HUES48 (cell line): Measurements from ENCODE around the gene GPR4.

Source experiments
- H3K27ac ChIP-seq: one replicate; pipeline ENCODE4 v1.7.0; 2013; ENCODE audit warnings: low read depth, low read length, inconsistent platforms
- H3K27me3 ChIP-seq: 2 replicates; pipeline ENCODE4 v1.6.1; 2013; ENCODE audit warnings: mild to moderate bottlenecking, low read length; ENCODE audit not compliant: control insufficient read depth, insufficient read depth
- H3K36me3 ChIP-seq: 2 replicates; pipeline ENCODE4 v1.6.1; 2013; ENCODE audit warnings: low read length; ENCODE audit not compliant: control insufficient read depth, insufficient read depth
- H3K4me1 ChIP-seq: 2 replicates; pipeline ENCODE4 v1.6.1; 2013; ENCODE audit warnings: mild to moderate bottlenecking, low read length; ENCODE audit not compliant: control insufficient read depth, insufficient read depth
- H3K4me3 ChIP-seq: 2 replicates; pipeline ENCODE4 v1.5.1; 2013; ENCODE audit warnings: mild to moderate bottlenecking, low read depth, low read length
- H3K9ac ChIP-seq: 2 replicates; pipeline ENCODE4 v1.6.1; 2013; ENCODE audit warnings: mild to moderate bottlenecking, low read depth, low read length, moderate library complexity
- H3K9me3 ChIP-seq: 2 replicates; pipeline ENCODE4 v1.6.1; 2013; ENCODE audit warnings: low read length; ENCODE audit not compliant: control insufficient read depth, insufficient read depth

The GPR4 gene

GRCh38 chr19:45568732-45569131, 33.3 kb downstream of the GPR4 start:
- Histone ChIP-seq H3K27me3 (no peaks in the 10 kb centered on the region), H3K27ac (no peak overlapping the region), H3K9ac (no peak overlapping the region)

GRCh38 chr19:45567609-45568008, 34.4 kb downstream of the GPR4 start:
- Histone ChIP-seq H3K27ac (no peak overlapping the region), H3K27me3 (no peaks in the 10 kb centered on the region), H3K4me3 (no peak overlapping the region), H3K9me3 (no peaks in the 10 kb centered on the region), H3K36me3 (no peaks in the 10 kb centered on the region), H3K4me1 (peaks cover 8% of the 10 kb centered on the region), H3K9ac (no peak overlapping the region)

More at GRCh38 chr19:45568732-45569131, 33.3 kb downstream of the GPR4 start:
- no peaks in the 10 kb centered on the region for H3K9me3 ChIP-seq
- peaks cover 8% of the 10 kb centered on the region for H3K4me1 ChIP-seq
- H3K36me3 ChIP-seq: no peaks in the 10 kb centered on the region
- H3K4me3 ChIP-seq: no peak overlapping the region

GRCh38 chr19:45564131-45564780, 37.8 kb downstream of the GPR4 start:
- Histone ChIP-seq H3K27ac (peak overlapping the region; percentile 42), H3K9ac (no peak overlapping the region), H3K27me3 (no peaks in the 10 kb centered on the region), H3K36me3 (no peaks in the 10 kb centered on the region), H3K4me1 (peaks cover 5% of the 10 kb centered on the region), H3K4me3 (0 out of 2 replicates have a peak overlapping the region, but pooled peaks have one; percentile 35), H3K9me3 (no peaks in the 10 kb centered on the region)

GRCh38 chr19:45560686-45561085, 41.3 kb downstream of the GPR4 start:
- H3K9me3 ChIP-seq: no peaks in the 10 kb centered on the region
- H3K27ac ChIP-seq: no peak overlapping the region
- H3K9ac ChIP-seq: no peak overlapping the region
- H3K27me3 ChIP-seq: no peaks in the 10 kb centered on the region
- H3K4me1 ChIP-seq: peaks cover 5% of the 10 kb centered on the region
- no peak overlapping the region for H3K4me3 ChIP-seq
- H3K36me3 ChIP-seq: no peaks in the 10 kb centered on the region

- H3K9ac ChIP-seq: no peak overlapping the region
- no peak overlapping the region for H3K27ac ChIP-seq
Observed at GRCh38 chr19:45560038-45560437, 42.0 kb downstream of the GPR4 start.

GRCh38 chr19:45558399-45558878, 43.6 kb downstream of the GPR4 start:
- Histone ChIP-seq H3K27ac (no peak overlapping the region), H3K27me3 (no peaks in the 10 kb centered on the region), H3K4me3 (no peak overlapping the region), H3K36me3 (no peaks in the 10 kb centered on the region), H3K9ac (no peak overlapping the region), H3K4me1 (peaks cover 5% of the 10 kb centered on the region; the same call in 1 of the 2 replicates), H3K9me3 (no peaks in the 10 kb centered on the region)

More at GRCh38 chr19:45560038-45560437, 42.0 kb downstream of the GPR4 start:
- Histone ChIP-seq H3K4me3 (no peak overlapping the region), H3K4me1 (peaks cover 5% of the 10 kb centered on the region), H3K36me3 (no peaks in the 10 kb centered on the region), H3K9me3 (no peaks in the 10 kb centered on the region), H3K27me3 (no peaks in the 10 kb centered on the region)

- no peak overlapping the region for H3K9ac ChIP-seq
- peaks cover 5% of the 10 kb centered on the region; the same call in 1 of the 2 replicates for H3K4me1 ChIP-seq
- H3K9me3 ChIP-seq: no peaks in the 10 kb centered on the region
- H3K27ac ChIP-seq: no peak overlapping the region
- 0 out of 2 replicates have a peak, but pooled peaks cover 3% of the 10 kb centered on the region for H3K36me3 ChIP-seq
- no peaks in the 10 kb centered on the region for H3K27me3 ChIP-seq
- H3K4me3 ChIP-seq: no peak overlapping the region
Observed at GRCh38 chr19:45556835-45557234, 45.2 kb downstream of the GPR4 start.

- H3K27ac ChIP-seq: no peak overlapping the region
- no peak overlapping the region for H3K9ac ChIP-seq
- no peak overlapping the region for H3K4me3 ChIP-seq
- no peaks in the 10 kb centered on the region for H3K9me3 ChIP-seq
- H3K36me3 ChIP-seq: 0 out of 2 replicates have a peak, but pooled peaks cover 3% of the 10 kb centered on the region
- H3K27me3 ChIP-seq: no peaks in the 10 kb centered on the region
- H3K4me1 ChIP-seq: peaks cover 5% of the 10 kb centered on the region; the same call in 1 of the 2 replicates
Observed at GRCh38 chr19:45554481-45554880, 47.5 kb downstream of the GPR4 start.

- no peaks in the 10 kb centered on the region for H3K27me3 ChIP-seq
- peaks cover 5% of the 10 kb centered on the region; the same call in 1 of the 2 replicates for H3K4me1 ChIP-seq
- peak overlapping the region; percentile 50 for H3K4me3 ChIP-seq
- H3K9me3 ChIP-seq: no peaks in the 10 kb centered on the region
- H3K27ac ChIP-seq: no peak overlapping the region
- H3K9ac ChIP-seq: no peak overlapping the region
- 0 out of 2 replicates have a peak, but pooled peaks cover 3% of the 10 kb centered on the region for H3K36me3 ChIP-seq
Observed at GRCh38 chr19:45553464-45553863, 48.5 kb downstream of the GPR4 start.

GRCh38 chr19:45547965-45548609, 53.9 kb downstream of the GPR4 start:
- Histone ChIP-seq H3K27ac (no peak overlapping the region), H3K9ac (no peak overlapping the region), H3K4me1 (no peaks in the 10 kb centered on the region), H3K4me3 (no peak overlapping the region), H3K9me3 (no peaks in the 10 kb centered on the region), H3K27me3 (no peaks in the 10 kb centered on the region), H3K36me3 (0 out of 2 replicates have a peak, but pooled peaks cover 2% of the 10 kb centered on the region)

- Histone ChIP-seq H3K36me3 (no peaks in the 10 kb centered on the region), H3K9me3 (no peaks in the 10 kb centered on the region), H3K4me3 (no peak overlapping the region), H3K9ac (no peak overlapping the region), H3K27me3 (no peaks in the 10 kb centered on the region), H3K4me1 (no peaks in the 10 kb centered on the region), H3K27ac (no peak overlapping the region)
Observed at GRCh38 chr19:45547211-45547770, 54.7 kb downstream of the GPR4 start.
